H9 (cell line): ENCODE measurements around the gene KLHL1. TPM values are rescaled to one million over a fixed set of nuclear protein-coding genes. Genes with fewer than 3 reads are reported as not detected.

Experiments used
- DNase-seq: peaks from one replicate; pipeline ENCODE4 v3.0.0-alpha.2; 2017
- H2AFZ ChIP-seq: one replicate; pipeline ENCODE4 v1.6.1; 2013; ENCODE audit warnings: mild to moderate bottlenecking, low read length, control low read depth, moderate library complexity
- H2AK5ac ChIP-seq: 2 replicates; pipeline ENCODE4 v1.6.1; 2013; ENCODE audit warnings: low read length, control low read depth, mixed read lengths; ENCODE audit not compliant: insufficient read length
- H2BK120ac ChIP-seq: one replicate; pipeline ENCODE4 v1.6.1; 2013; ENCODE audit warnings: low read depth, mild to moderate bottlenecking, low read length, control low read depth, inconsistent platforms; ENCODE audit not compliant: poor library complexity, severe bottlenecking
- H2BK12ac ChIP-seq: 2 replicates; pipeline ENCODE4 v1.6.1; 2013; ENCODE audit warnings: low read length, control low read depth, mixed read lengths, low read depth; ENCODE audit not compliant: insufficient read length
- H2BK15ac ChIP-seq: 2 replicates; pipeline ENCODE4 v1.6.1; 2013; ENCODE audit warnings: low read depth, low read length, control low read depth
- H2BK20ac ChIP-seq: one replicate; pipeline ENCODE4 v1.6.1; 2013; ENCODE audit warnings: low read depth, mild to moderate bottlenecking, low read length, control low read depth, inconsistent platforms; ENCODE audit not compliant: poor library complexity, severe bottlenecking
- H2BK5ac ChIP-seq: 2 replicates; pipeline ENCODE4 v1.6.1; 2013; ENCODE audit warnings: low read length, control low read depth, mixed read lengths; ENCODE audit not compliant: insufficient read length
- H3K14ac ChIP-seq: 2 replicates; pipeline ENCODE4 v1.6.1; 2013; ENCODE audit warnings: low read length, control low read depth; ENCODE audit not compliant: insufficient read depth
- H3K18ac ChIP-seq: 2 replicates; pipeline ENCODE4 v1.6.1; 2013; ENCODE audit warnings: low read depth, mild to moderate bottlenecking, mixed read lengths, low read length, control low read depth; ENCODE audit not compliant: insufficient read length
- H3K23ac ChIP-seq: 2 replicates; pipeline ENCODE4 v1.6.1; 2013; ENCODE audit warnings: low read length, control low read depth, mixed read lengths, low read depth; ENCODE audit not compliant: insufficient read length
- H3K23me2 ChIP-seq: 2 replicates; pipeline ENCODE4 v1.6.1; 2013; ENCODE audit warnings: low read depth, mild to moderate bottlenecking, mixed read lengths, low read length, control low read depth; ENCODE audit not compliant: insufficient read length, poor library complexity, severe bottlenecking
- H3K27ac ChIP-seq: 2 replicates; pipeline ENCODE4 v1.5.1; 2013; ENCODE audit warnings: low read length, control low read depth, mixed read lengths, low read depth; ENCODE audit not compliant: insufficient read length
- H3K27me3 ChIP-seq: 2 replicates; pipeline ENCODE4 v1.6.1; 2013; ENCODE audit warnings: low read length, control low read depth, inconsistent platforms; ENCODE audit not compliant: insufficient read depth
- H3K4ac ChIP-seq: 2 replicates; pipeline ENCODE4 v1.6.1; 2013; ENCODE audit warnings: low read depth, mild to moderate bottlenecking, control low read depth, inconsistent platforms, low read length, moderate library complexity
- H3K4me1 ChIP-seq: 2 replicates; pipeline ENCODE4 v1.6.1; 2013; ENCODE audit warnings: low read length, control low read depth, inconsistent platforms; ENCODE audit not compliant: insufficient read depth
- H3K4me2 ChIP-seq: 2 replicates; pipeline ENCODE4 v1.6.1; 2013; ENCODE audit warnings: low read length, control low read depth, mixed read lengths; ENCODE audit not compliant: insufficient read length, insufficient read depth
- H3K56ac ChIP-seq: 2 replicates; pipeline ENCODE4 v1.6.1; 2013; ENCODE audit warnings: low read depth, mild to moderate bottlenecking, mixed read lengths, low read length, control low read depth; ENCODE audit not compliant: insufficient read length
- H3K79me1 ChIP-seq: 2 replicates; pipeline ENCODE4 v1.6.1; 2013; ENCODE audit warnings: low read depth, mild to moderate bottlenecking, moderate library complexity, low read length, control low read depth, inconsistent platforms; ENCODE audit not compliant: insufficient read depth, poor library complexity, severe bottlenecking
- H3K79me2 ChIP-seq: 2 replicates; pipeline ENCODE4 v1.6.1; 2013; ENCODE audit warnings: low read length, control low read depth, inconsistent platforms; ENCODE audit not compliant: insufficient read depth
- H3K9ac ChIP-seq: 2 replicates; pipeline ENCODE4 v1.6.1; 2013; ENCODE audit warnings: low read length, control low read depth, mixed read lengths; ENCODE audit not compliant: insufficient read length; ENCODE audit errors: extremely low read depth
- H3K9me3 ChIP-seq: one replicate; pipeline ENCODE4 v1.6.1; 2013; ENCODE audit warnings: low read depth, low read length, inconsistent platforms; ENCODE audit not compliant: control insufficient read depth
- H3T11ph ChIP-seq: one replicate; pipeline ENCODE4 v1.6.1; 2013; ENCODE audit warnings: mild to moderate bottlenecking, low read length, control low read depth, inconsistent platforms
- H4K20me1 ChIP-seq: one replicate; pipeline ENCODE4 v1.6.1; 2013; ENCODE audit not compliant: control insufficient read depth, insufficient read length, insufficient read depth
- H4K5ac ChIP-seq: 2 replicates; pipeline ENCODE4 v1.6.1; 2013; ENCODE audit warnings: low read depth, mild to moderate bottlenecking, mixed read lengths, low read length, control low read depth; ENCODE audit not compliant: insufficient read length
- H4K8ac ChIP-seq: replicated peaks from 2 replicates; pipeline ENCODE4 v1.6.1; 2013; ENCODE audit warnings: low read length, control low read depth, mixed read lengths, low read depth; ENCODE audit not compliant: insufficient read length
- H4K91ac ChIP-seq: 2 replicates; pipeline ENCODE4 v1.6.1; 2013; ENCODE audit warnings: low read depth, mild to moderate bottlenecking, moderate library complexity, mixed read lengths, low read length, control low read depth; ENCODE audit not compliant: insufficient read length
- H3K27ac Mint-ChIP-seq, 3 experiments: 2 replicates in 2 of 3; 3 replicates in 1 of 3; pipeline ENCODE4 v1.8.0; 2020 to 2021; ENCODE audit warnings: mixed read lengths in 3 of 3, mild to moderate bottlenecking in 1 of 3, moderate library complexity in 1 of 3
- H3K27me3 Mint-ChIP-seq: 2 replicates; pipeline ENCODE4 v1.8.0; 2021; ENCODE audit warnings: low read depth, mild to moderate bottlenecking, moderate library complexity, mixed read lengths
- H3K36me3 Mint-ChIP-seq, 3 experiments: 2 replicates in 2 of 3; 3 replicates in 1 of 3; pipeline ENCODE4 v1.8.0; 2020 to 2021; ENCODE audit warnings: low read depth in 3 of 3, mixed read lengths in 3 of 3; ENCODE audit not compliant: insufficient read depth in 1 of 3
- H3K4me1 Mint-ChIP-seq, 2 experiments: 2 replicates each; pipeline ENCODE4 v1.8.0; 2020; ENCODE audit warnings: mixed read lengths in 2 of 2
- H3K4me3 Mint-ChIP-seq, 2 experiments: 2 replicates in 1 of 2; 3 replicates in 1 of 2; pipeline ENCODE4 v1.8.0; 2020 to 2021; ENCODE audit warnings: mild to moderate bottlenecking in 2 of 2, mixed read lengths in 2 of 2, moderate library complexity in 1 of 2
- H3K9me3 Mint-ChIP-seq, 2 experiments: 2 replicates in 1 of 2; 3 replicates in 1 of 2; pipeline ENCODE4 v1.8.0; 2020; ENCODE audit warnings: mild to moderate bottlenecking in 2 of 2, mixed read lengths in 2 of 2, moderate library complexity in 1 of 2
- WGBS: extraction: QIAGEN DNeasy Blood & Tissue Kit; methylation state at CpG from one replicate; pipeline ENCODE4 v1.1.7; 2013; ENCODE audit warnings: missing lambda C conversion rate, low lambda C conversion rate, mixed read lengths; ENCODE audit not compliant: insufficient read length; ENCODE audit errors: extremely low coverage; 5-methylcytosine and 5-hydroxymethylcytosine counted together
- total RNA-seq: library from RNA; stranded (reverse); gene quantifications from 2 replicates; pipeline ENCODE4 v1.2.1, GENCODE V29; 2021
- TF ChIP-seq, protein P1 (sequence below): fragments of 200-600 bp; sonication (generic); conservative IDR thresholded peaks from 3 replicates; pipeline ENCODE4 v1.8.0; 2021; ENCODE audit warnings: antibody characterized with exemption, mild to moderate bottlenecking

KLHL1 gene
- total RNA-seq, 1 experiment from 2014 or later: not detected

DNA sequence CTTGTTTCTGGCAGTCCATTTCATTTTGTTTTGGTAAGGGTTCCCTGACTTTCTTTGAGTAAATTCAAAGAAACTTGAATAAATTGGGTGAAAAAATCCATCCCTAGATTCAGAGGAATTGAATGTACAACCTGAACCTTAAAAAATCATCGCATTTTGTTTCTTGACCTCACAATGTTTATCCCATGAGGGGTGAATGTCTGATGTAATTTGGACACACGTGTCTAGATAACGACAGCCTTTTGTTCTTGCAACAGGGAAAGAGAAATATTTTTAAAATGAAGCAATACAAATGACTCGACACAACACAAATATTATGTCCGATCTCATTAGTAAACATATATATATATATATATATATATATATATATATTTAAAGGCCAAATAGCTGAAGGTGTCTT, 453.9 kb downstream of the KLHL1 start:
- Mint-ChIP-seq H3K27me3 (no peaks in the 10 kb centered on the region), H3K9me3 (peaks cover 17 to 24% of the 10 kb centered on the region in 2 experiments; a peak in 4 of 5 replicates), H3K36me3 (peaks cover 5 to 19% (median 11%) of the 10 kb centered on the region in 3 experiments), H3K27ac (no peak overlapping the region; a peak in 1 of 7 replicates), H3K4me3 (no peak overlapping the region), H3K4me1 (peaks cover 3 to 4% of the 10 kb centered on the region in 2 experiments; a peak in 3 of 4 replicates)
- Histone ChIP-seq H2AK5ac (no peak overlapping the region), H2BK12ac (no peak overlapping the region), H4K20me1 (no peaks in the 10 kb centered on the region), H4K91ac (no peak overlapping the region), H3K18ac (no peak overlapping the region), H4K5ac (no peak overlapping the region), H3K9me3 (no peaks in the 10 kb centered on the region), H2AFZ (no peak overlapping the region), H3K27me3 (no peaks in the 10 kb centered on the region), H2BK5ac (no peak overlapping the region), H3K23ac (no peak overlapping the region), H3K56ac (no peak overlapping the region), H3K14ac (no peak overlapping the region), H2BK20ac (no peak overlapping the region), H3K23me2 (no peaks in the 10 kb centered on the region), H3K9ac (no peak overlapping the region), H3T11ph (no peak overlapping the region), H3K4me1 (no peaks in the 10 kb centered on the region), H3K4ac (no peak overlapping the region), H2BK15ac (no peak overlapping the region), H4K8ac (no peak overlapping the region), H3K79me2 (no peaks in the 10 kb centered on the region), H3K4me2 (no peak overlapping the region), H3K27ac (no peak overlapping the region), H2BK120ac (no peak overlapping the region), H3K79me1 (no peaks in the 10 kb centered on the region)
- DNase-seq: no peak
- WGBS: no CpG with 5 or more reads among the region's 5 CpGs
- TF ChIP-seq, protein P1, sequence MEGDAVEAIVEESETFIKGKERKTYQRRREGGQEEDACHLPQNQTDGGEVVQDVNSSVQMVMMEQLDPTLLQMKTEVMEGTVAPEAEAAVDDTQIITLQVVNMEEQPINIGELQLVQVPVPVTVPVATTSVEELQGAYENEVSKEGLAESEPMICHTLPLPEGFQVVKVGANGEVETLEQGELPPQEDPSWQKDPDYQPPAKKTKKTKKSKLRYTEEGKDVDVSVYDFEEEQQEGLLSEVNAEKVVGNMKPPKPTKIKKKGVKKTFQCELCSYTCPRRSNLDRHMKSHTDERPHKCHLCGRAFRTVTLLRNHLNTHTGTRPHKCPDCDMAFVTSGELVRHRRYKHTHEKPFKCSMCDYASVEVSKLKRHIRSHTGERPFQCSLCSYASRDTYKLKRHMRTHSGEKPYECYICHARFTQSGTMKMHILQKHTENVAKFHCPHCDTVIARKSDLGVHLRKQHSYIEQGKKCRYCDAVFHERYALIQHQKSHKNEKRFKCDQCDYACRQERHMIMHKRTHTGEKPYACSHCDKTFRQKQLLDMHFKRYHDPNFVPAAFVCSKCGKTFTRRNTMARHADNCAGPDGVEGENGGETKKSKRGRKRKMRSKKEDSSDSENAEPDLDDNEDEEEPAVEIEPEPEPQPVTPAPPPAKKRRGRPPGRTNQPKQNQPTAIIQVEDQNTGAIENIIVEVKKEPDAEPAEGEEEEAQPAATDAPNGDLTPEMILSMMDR: no peak

Other genes with a start within 250 kb of the KLHL1 start
- not detected in 2 replicates for gene ATXN8OS, start 626 bp downstream of the KLHL1 start, total RNA-seq